Measurements from ENCODE around the gene SERPINH1. TPM values are rescaled to one million over a fixed set of nuclear protein-coding genes. Genes with fewer than 3 reads are reported as not detected.

SERPINH1 gene
- total RNA-seq, 1 donor from 2014 or later: 687 TPM

- no peak for DNase-seq
Observed at GRCh38 chr11:75596914-75597313, 34.9 kb downstream of the SERPINH1 start.

GRCh38 chr11:75597636-75598035, 35.6 kb downstream of the SERPINH1 start:
- DNase-seq: no peak

GRCh38 chr11:75598264-75598663, 36.2 kb downstream of the SERPINH1 start:
- no peak for DNase-seq

GRCh38 chr11:75598900-75599299, 36.8 kb downstream of the SERPINH1 start:
- no peak for DNase-seq

- no peak for DNase-seq
Observed at GRCh38 chr11:75600356-75600755, 38.3 kb downstream of the SERPINH1 start.

GRCh38 chr11:75601494-75601893, 39.4 kb downstream of the SERPINH1 start:
- no peak for DNase-seq

GRCh38 chr11:75602951-75603350, 40.9 kb downstream of the SERPINH1 start:
- DNase-seq: no peak

GRCh38 chr11:75603791-75604736, 42.0 kb downstream of the SERPINH1 start:
- no peak for DNase-seq

- no peak for DNase-seq
Observed at GRCh38 chr11:75606099-75606498, 44.0 kb downstream of the SERPINH1 start.

- no peak for DNase-seq
Observed at GRCh38 chr11:75611823-75612222, 49.8 kb downstream of the SERPINH1 start.

- peak; percentile 65 for DNase-seq
Observed at GRCh38 chr11:75615751-75616150, 53.7 kb downstream of the SERPINH1 start.

GRCh38 chr11:75616281-75616680, 54.2 kb downstream of the SERPINH1 start:
- DNase-seq: no peak

Other genes with a start within 250 kb of the SERPINH1 start
- gene ARRB1, start 210.6 kb upstream of the SERPINH1 start, total RNA-seq: 14.1 TPM
- gene RPS3, start 162.7 kb upstream of the SERPINH1 start, total RNA-seq: 1,332 TPM
- gene KLHL35, start 129.1 kb upstream of the SERPINH1 start, total RNA-seq: 2.9 TPM
- 7.5 TPM for gene GDPD5, start 36.3 kb upstream of the SERPINH1 start, total RNA-seq
- gene MAP6, start 106.8 kb downstream of the SERPINH1 start, total RNA-seq: 8.9 TPM
- gene MOGAT2, start 155.6 kb downstream of the SERPINH1 start, total RNA-seq: not detected
- gene DGAT2, start 206.5 kb downstream of the SERPINH1 start, total RNA-seq: 0.62 TPM

Data from tongue (tissue), 2 donors.